HG02943 (cell line): ENCODE data around the gene FGD3.
"Not testable (repeated sequence)": the region's sequence is repeated elsewhere in the genome, so short reads cannot be mapped to it uniquely, and the experiment has no call there.

Source experiments
- ATAC-seq: cut with Tn5 transposase; IDR thresholded peaks from one replicate; pipeline ENCODE4 v1.9.1; 2021; ENCODE audit warnings: mild to moderate bottlenecking, low read depth, moderate library complexity; ENCODE audit not compliant: unreplicated experiment

Gene FGD3

DNA sequence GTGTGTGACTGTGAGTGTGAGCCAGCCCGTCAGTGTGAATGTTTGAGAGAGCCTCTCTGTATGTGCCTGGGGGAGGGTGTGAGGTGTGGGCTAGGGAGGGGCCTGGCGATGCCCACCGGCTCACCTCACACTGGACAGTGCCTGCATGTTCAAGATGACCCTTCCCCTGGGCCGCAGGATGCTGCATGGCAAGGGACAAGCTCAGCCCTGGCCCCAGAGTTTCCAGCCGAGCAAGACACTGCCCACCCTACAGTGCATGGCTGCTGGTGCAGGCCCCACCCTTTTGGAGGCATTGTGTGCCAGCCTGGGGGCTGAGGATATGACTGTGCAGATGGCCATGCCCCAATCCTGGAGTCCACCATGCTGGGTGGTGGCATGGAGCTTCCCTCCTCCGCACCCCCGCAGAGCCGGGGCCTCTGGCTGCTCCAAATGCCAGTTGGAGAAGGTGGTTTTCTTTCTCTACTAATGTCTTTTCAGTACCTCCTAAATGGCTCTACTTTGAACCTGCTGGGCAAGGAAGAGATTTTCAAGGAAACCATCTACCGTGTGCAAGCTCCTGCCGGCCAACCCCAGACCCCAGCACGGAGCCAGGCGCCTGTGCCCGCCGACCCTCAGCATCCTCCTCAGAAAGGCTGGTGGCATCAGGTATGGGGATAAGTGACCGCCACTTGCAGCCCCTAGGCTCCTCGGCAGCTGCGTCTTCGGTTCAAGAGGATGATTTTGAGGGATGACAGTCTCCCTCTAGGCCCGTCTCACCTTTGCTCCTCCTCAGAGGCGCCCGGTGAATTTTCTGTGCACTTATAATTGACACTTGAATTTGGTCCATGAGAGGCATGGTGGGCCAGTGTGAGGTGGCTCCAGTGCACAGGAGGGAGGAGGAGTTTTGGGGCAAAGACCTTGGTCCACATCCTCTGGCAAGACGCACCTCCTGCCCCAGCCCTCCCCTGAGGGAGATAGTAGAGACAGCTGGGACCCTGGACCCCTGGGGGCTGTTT, 27.7 kb downstream of the FGD3 start:
- ATAC-seq = no peak

GRCh38 chr9:92976431-92976830, 29.1 kb downstream of the FGD3 start:
- ATAC-seq = no peak

GRCh38 chr9:92977279-92977678, 30.0 kb downstream of the FGD3 start:
- ATAC-seq = no peak

DNA sequence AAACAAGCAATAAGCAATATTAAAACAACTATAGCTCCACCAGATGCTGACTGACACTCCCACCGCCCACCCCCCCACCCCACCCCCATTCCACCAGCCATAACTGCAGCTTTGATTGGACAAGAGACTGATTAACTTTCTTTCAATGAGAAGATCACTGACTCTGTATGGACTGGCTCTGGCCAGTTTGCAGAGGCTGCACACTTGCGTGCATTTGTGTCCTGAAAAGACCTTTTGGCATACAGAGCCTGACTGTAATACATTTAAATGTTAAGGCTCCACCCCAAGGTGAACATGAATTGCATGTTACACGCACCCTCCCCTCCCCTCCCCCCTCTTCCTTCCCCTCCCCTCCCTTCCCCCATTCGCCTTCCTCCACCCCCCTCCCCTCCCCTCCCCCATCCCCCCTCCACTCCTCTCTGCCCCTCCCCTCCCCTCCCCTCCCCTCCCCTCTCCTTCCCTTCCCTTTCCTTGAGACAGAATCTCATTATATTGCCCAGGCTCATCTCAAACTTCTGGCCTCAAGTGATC, 31.1 kb downstream of the FGD3 start:
- no peak for ATAC-seq

DNA sequence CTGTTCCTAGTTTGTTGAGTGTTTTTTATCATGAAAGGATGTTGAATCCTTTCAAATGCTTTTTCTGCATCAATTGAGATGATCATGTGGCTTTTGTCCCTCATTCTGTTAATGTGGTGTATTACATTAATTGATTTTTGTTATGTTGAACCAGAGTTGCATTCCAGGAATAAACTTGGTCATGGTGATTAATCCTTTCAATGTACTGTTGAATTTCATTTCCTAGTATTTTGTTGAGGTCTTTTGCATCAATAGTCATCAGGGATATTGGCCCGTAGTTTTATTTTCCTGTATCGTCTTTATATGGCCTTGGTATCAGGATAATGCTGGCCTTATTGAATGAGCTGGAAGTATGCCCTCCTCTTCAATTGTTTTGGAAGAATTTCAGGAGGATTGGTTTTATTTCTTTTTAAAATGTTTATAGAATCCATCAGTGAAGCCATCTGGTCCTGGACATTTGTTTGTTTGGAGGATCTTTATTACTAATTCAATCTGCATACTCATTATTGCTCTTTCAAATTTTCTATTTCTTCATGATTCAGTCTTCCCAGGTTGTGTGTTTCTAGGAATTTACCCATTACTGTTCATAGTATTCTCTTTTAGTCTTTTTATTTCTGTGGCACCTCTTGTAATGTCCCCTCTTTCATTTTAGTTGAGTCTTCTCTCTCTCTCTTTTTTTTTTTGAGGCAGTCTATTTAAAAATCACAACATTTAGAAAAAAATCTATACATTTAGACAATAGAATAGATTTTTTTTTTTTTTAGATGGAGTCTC, 32.1 kb downstream of the FGD3 start:
- ATAC-seq = no peak

- no peak for ATAC-seq
Measured at GRCh38 chr9:92980085-92980745, 32.9 kb downstream of the FGD3 start.

GRCh38 chr9:92982130-92982529, 34.8 kb downstream of the FGD3 start:
- no peak for ATAC-seq

DNA sequence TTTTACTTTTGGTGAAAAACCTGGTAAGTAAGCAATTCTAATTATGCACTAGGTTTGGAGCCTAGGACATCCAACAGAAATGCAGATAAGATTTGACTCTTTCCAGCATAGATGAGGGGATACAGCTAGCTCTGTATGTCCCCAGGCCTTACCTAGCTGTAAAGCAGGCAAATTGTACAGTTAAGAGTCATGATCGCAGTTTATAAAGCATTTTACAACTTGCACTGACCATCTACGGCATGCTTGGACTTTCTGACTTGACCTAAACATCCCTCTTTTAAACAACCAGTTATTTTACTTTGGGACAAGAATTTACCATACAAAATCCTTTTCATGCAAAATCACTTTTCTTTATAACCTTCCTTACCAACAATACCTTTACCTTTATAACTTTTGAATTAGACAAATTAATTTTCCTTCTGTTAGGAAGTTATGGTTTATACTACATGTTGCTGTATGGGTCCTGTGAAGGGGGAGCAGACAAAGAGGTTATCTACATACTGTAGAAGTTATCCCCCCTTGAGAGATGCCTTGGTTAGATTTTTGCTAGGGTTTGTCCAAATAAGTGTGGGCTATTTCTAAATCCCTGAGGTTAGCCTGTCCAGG, 36.8 kb downstream of the FGD3 start:
- ATAC-seq = no peak

GRCh38 chr9:92984976-92985375, 37.7 kb downstream of the FGD3 start:
- ATAC-seq = no peak

GRCh38 chr9:92986176-92987119, 39.1 kb downstream of the FGD3 start:
- ATAC-seq = no peak

- no peak for ATAC-seq
Measured at GRCh38 chr9:92988215-92988768, 41.0 kb downstream of the FGD3 start.

DNA sequence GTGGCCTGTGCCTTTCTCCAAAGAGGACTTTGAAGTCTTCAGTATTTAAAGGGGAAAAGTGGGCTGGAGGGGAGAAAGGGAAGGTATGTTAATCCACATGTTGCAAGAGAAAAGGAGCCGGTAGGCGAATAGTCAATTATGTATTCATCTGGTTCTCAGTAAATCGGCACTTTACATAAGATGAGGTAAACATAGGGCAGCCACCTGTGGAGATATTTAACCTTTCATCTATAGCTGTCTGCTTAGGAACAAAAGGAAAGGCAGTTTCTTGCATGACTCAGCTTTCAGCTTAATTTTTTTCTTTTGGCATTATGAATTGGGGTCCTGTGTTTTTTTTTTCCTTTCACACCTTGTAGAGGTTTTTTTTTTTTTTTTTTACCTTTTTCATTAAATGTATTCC, 42.2 kb downstream of the FGD3 start:
- no peak for ATAC-seq

DNA sequence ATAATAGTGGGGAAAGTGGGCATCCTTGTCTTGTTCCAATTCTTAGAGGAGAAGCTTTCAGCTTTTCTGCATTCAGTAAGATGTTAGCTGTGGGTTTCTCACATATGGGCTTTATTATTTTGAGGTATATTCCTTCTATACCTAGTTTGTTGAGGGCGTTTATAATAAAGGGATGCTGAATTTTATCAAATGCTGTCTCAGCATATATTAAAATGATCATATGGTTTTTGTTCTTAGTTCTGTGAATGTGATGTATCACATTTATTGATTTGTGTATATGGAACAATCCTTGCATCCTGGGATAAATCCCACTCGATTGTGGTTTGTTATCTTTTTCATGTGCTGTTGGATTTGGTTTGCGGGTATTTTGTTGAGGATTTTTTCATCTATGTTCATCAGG, 43.1 kb downstream of the FGD3 start:
- no peak for ATAC-seq

DNA sequence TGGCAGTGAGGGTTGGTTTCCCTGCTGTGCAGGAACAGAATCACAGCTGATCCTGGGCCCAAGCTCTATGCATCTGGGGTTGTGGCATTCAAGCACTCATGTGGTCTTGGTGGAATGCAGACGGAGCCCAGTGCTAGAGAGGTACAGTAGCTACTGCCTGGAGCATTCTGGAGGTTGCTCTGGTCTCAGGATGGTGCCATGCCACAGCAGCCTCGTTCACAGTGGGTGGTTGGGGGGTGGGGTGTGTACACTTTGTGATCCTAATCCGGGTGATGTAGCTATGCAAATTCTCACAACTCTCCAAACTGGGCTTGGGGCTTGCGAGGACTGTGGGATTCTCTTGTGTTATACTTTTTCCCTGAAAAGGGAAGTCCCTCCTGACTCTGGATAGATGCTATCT, 45.2 kb downstream of the FGD3 start:
- ATAC-seq = no peak

- ATAC-seq = not testable (repeated sequence)
Measured at GRCh38 chr9:92998871-92999270, 51.5 kb downstream of the FGD3 start.

DNA sequence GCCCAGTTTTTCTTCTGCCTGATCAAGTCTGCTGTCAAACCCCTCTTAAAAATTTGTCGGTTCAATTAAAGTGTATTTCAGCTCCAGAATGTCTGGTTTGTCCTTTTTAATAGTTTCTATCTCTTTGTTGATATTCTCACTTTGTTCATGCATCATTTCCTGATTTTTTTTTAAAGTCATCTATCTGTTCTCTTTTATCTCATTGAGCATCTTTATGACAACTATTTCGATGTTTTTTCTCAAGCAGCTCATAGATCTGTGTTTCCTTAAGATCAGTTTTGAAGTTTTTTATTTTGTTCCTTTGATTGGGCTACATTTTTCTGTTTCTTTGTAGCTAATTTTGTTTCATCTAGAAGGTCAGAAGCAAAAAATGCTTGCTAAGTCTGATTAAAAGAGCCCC, 53.7 kb downstream of the FGD3 start:
- ATAC-seq = no peak

GRCh38 chr9:93002700-93003099, 55.4 kb downstream of the FGD3 start:
- no peak for ATAC-seq

GRCh38 chr9:93003552-93004407, 56.5 kb downstream of the FGD3 start:
- ATAC-seq = no peak
